Measurements from ENCODE around the gene ZNF529. TPM values are rescaled to one million over a fixed set of nuclear protein-coding genes. Genes with fewer than 3 reads are reported as not detected.

The ZNF529 gene
- total RNA-seq, 1 donor, result 10.5 TPM

DNA sequence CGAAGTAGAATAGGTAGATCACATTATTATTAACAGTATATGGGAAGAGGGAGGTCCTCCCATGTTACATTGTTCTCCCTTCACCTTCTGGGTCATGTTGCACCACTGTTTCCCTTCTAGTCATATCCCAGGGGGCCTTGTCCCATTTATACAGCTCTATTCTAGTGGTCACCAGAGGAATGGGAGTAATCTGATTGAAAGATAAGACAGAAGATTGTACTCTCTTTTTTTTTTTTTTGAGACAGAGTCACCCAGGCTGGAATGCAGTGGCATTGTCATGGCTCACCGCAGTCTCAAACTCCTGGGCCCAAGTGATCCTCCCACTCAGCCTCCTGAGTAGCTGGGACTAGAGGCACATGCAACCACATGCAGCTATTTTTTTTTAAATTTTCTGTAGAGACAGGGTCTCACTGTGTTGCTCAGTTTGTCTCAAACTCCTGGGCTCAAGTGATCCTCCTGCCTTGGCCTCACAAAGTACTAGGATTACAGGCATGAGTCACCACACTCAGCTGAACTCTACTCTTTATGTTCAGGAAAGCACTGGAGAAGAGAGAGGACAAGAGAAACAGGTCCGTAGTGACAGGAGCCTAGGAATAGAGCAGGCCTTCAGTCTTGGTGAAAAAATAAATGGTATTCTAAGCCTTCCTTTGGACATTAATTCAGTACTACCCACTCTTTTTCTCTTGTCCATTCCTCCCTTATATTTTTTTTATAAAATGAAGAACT is 4.3 kb upstream of the ZNF529 start:
- H3K4me3 ChIP-seq (ENCODE audit: low read depth, low read length), result no peak overlapping the region
- DNase-seq (ENCODE audit: low read depth), result no peak
- TF ChIP-seq, protein P1, sequence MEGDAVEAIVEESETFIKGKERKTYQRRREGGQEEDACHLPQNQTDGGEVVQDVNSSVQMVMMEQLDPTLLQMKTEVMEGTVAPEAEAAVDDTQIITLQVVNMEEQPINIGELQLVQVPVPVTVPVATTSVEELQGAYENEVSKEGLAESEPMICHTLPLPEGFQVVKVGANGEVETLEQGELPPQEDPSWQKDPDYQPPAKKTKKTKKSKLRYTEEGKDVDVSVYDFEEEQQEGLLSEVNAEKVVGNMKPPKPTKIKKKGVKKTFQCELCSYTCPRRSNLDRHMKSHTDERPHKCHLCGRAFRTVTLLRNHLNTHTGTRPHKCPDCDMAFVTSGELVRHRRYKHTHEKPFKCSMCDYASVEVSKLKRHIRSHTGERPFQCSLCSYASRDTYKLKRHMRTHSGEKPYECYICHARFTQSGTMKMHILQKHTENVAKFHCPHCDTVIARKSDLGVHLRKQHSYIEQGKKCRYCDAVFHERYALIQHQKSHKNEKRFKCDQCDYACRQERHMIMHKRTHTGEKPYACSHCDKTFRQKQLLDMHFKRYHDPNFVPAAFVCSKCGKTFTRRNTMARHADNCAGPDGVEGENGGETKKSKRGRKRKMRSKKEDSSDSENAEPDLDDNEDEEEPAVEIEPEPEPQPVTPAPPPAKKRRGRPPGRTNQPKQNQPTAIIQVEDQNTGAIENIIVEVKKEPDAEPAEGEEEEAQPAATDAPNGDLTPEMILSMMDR (IDR thresholded peaks at IDR 0.05; ENCODE audit: insufficient read depth, low read length), result no peak

DNA sequence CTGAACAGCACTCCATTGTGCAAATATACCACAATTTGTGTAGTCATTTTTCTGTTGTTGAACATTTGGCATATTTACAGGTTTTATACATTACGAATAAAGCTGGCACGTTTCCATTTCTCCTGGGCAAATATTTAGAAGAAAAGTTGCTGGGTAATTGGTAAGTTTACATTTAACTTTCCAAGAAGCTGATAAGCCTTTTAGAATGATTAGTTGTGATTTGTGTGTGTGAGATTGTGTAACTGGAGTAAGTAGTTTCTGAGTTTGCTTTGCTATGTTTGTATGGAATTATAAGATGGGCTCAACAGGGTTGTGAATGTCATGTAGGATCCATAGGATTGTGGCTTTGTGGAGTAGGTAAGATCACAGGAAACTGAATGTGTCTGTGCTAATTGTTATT is 1.6 kb upstream of the ZNF529 start:
- TF ChIP-seq, protein P1 (IDR thresholded peaks at IDR 0.05; ENCODE audit: insufficient read depth, low read length), result no peak
- no peak for DNase-seq (ENCODE audit: low read depth)
- H3K4me3 ChIP-seq (ENCODE audit: low read depth, low read length), result peak overlapping the region; percentile 99

DNA sequence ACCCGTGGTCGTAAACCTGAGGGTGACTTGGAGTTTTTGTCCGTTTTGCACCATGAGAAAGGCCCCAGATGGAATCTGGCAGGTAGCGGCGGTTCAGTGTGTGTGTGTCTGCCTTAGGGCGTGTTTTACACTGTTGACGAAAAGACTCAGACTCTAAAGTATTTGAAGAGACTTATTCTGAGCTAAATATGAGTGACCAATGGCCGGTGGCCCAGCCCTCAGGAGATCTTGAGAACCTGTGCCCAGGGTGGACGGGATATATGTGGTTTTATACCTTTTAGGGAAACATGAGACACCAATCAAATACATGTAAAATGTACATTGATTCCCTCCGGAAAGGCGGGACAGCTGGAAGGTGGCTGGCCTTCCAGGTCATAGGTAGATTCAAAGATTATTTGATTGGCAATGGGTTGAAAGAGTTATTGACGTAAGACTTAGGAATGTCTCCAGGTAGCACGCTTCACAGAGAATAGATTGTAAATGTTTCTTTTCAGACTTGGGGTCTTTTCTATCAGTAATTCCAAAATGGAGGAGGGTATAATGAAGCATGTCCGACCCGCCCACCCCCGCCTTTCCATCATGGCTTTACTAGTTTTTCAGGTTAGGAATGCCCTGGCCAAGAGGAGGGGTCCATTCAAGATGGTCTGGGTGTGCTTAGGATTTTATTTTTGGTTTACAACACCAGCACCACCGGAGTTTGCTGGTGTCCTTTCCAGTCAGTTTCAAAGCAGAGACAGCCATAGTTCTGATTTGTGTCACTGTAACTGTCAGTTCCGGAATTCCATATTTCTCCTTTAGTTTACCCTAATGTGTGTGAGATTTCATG is 1.0 kb upstream of the ZNF529 start:
- TF ChIP-seq, protein P1 (IDR thresholded peaks at IDR 0.05; ENCODE audit: insufficient read depth, low read length), result no peak
- peak; percentile 36 for DNase-seq (ENCODE audit: low read depth)
- H3K4me3 ChIP-seq (ENCODE audit: low read depth, low read length), result peak overlapping the region; percentile 99

- TF ChIP-seq, protein P1 (IDR thresholded peaks at IDR 0.05; ENCODE audit: insufficient read depth, low read length), result no peak
- no peak for DNase-seq (ENCODE audit: low read depth)
- peak overlapping the region; percentile 99 for H3K4me3 ChIP-seq (ENCODE audit: low read depth, low read length)
Observed at GRCh38 chr19:36572593-36573019, 486 bp downstream of the ZNF529 start.

GRCh38 chr19:36564391-36564790 is 8.7 kb downstream of the ZNF529 start:
- no peak overlapping the region for H3K4me3 ChIP-seq (ENCODE audit: low read depth, low read length)
- TF ChIP-seq, protein P1 (IDR thresholded peaks at IDR 0.05; ENCODE audit: insufficient read depth, low read length), result no peak
- DNase-seq (ENCODE audit: low read depth), result no peak

DNA sequence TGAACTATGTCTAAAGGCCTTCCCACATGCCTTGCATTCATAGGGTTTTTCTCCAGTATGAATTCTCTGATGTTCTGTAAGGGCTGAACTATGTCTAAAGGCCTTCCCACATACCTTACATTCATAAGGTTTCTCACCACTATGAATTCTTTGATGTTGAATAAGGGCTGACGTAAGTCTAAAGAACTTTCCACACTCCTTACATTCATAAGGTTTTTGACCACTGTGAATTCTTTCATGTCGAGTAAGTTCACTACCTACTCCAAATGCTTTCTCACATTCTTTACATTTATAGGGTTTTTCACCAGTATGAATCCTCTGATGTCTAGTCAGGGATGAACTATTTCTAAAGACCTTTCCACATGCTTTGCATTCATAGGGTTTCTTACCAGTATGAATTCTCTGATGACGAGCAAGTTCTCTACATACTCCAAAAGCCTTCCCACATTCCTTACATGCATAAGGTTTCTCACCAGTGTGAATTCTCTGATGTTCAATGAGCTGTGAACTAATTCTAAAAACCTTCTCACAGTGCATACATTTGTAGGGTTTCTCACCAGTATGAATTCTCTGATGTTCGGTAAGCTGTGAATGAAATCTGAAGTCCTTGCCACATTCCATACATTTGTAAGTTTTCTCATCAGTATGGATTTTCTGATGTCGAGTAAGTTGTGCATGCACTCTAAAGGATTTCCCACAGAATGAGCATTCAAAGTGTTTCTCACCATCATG is 25.9 kb downstream of the ZNF529 start:
- TF ChIP-seq, protein P1 (IDR thresholded peaks at IDR 0.05; ENCODE audit: insufficient read depth, low read length), result no peak
- DNase-seq (ENCODE audit: low read depth), result peak; percentile 10
- no peak overlapping the region for H3K4me3 ChIP-seq (ENCODE audit: low read depth, low read length)

Measured in fibroblast of the aortic adventitia (primary cell).